ENCODE results near the gene RD3L.

The RD3L gene

GRCh38 chr14:103920981-103921854, 21.1 kb downstream of the RD3L start:
- no peak for TF ChIP-seq JUND (IDR thresholded peaks at IDR 0.05; ENCODE audit: low read depth)
- in situ Hi-C loops (cut with HindIII; ENCODE audit: low pct_unique_long_range_greater_than_20kb, low sequenced_read_pairs), result no loop called here
- DNase-seq (ENCODE audit: low read depth in 1 of 2, low spot score in 1 of 2), result peak; percentile 95 to 98

GRCh38 chr14:103916636-103917262, 25.6 kb downstream of the RD3L start:
- no peak for DNase-seq (ENCODE audit: low read depth in 1 of 2, low spot score in 1 of 2)
- no peak for TF ChIP-seq JUND (IDR thresholded peaks at IDR 0.05; ENCODE audit: low read depth)
- in situ Hi-C loops (cut with HindIII; ENCODE audit: low pct_unique_long_range_greater_than_20kb, low sequenced_read_pairs), result no loop called here

- no peak for TF ChIP-seq JUND (IDR thresholded peaks at IDR 0.05; ENCODE audit: low read depth)
- in situ Hi-C loops (cut with HindIII; ENCODE audit: low pct_unique_long_range_greater_than_20kb, low sequenced_read_pairs), result no loop called here
- DNase-seq (ENCODE audit: low read depth in 1 of 2, low spot score in 1 of 2), result no peak
These were observed 26.7 kb downstream of the RD3L start for GRCh38 chr14:103915616-103916015.

GRCh38 chr14:103910984-103911383, 31.3 kb downstream of the RD3L start:
- TF ChIP-seq JUND (IDR thresholded peaks at IDR 0.05; ENCODE audit: low read depth), result no peak
- no peak for DNase-seq (ENCODE audit: low read depth in 1 of 2, low spot score in 1 of 2)
- in situ Hi-C loops (cut with HindIII; ENCODE audit: low pct_unique_long_range_greater_than_20kb, low sequenced_read_pairs), result no loop called here

GRCh38 chr14:103910262-103910935, 31.9 kb downstream of the RD3L start:
- in situ Hi-C loops (cut with HindIII; ENCODE audit: low pct_unique_long_range_greater_than_20kb, low sequenced_read_pairs), result no loop called here
- peak; percentile 96 to 99 for DNase-seq (ENCODE audit: low read depth in 1 of 2, low spot score in 1 of 2)
- TF ChIP-seq JUND (IDR thresholded peaks at IDR 0.05; ENCODE audit: low read depth), result no peak

- in situ Hi-C loops (cut with HindIII; ENCODE audit: low pct_unique_long_range_greater_than_20kb, low sequenced_read_pairs), result no loop called here
These were observed 32.6 kb downstream of the RD3L start for GRCh38 chr14:103909531-103910261.

GRCh38 chr14:103908580-103908979, 33.7 kb downstream of the RD3L start:
- DNase-seq (ENCODE audit: low read depth in 1 of 2, low spot score in 1 of 2), result no peak
- TF ChIP-seq JUND (IDR thresholded peaks at IDR 0.05; ENCODE audit: low read depth), result no peak
- in situ Hi-C loops (cut with HindIII; ENCODE audit: low pct_unique_long_range_greater_than_20kb, low sequenced_read_pairs), result no loop called here

More at GRCh38 chr14:103909531-103910261, 32.6 kb downstream of the RD3L start:
- DNase-seq (ENCODE audit: low read depth in 1 of 2, low spot score in 1 of 2), result no peak
- no peak for TF ChIP-seq JUND (IDR thresholded peaks at IDR 0.05; ENCODE audit: low read depth)

- TF ChIP-seq JUND (IDR thresholded peaks at IDR 0.05; ENCODE audit: low read depth), result no peak
- in situ Hi-C loops (cut with HindIII; ENCODE audit: low pct_unique_long_range_greater_than_20kb, low sequenced_read_pairs), result no loop called here
- DNase-seq (ENCODE audit: low read depth in 1 of 2, low spot score in 1 of 2), result no peak
These were observed 36.4 kb downstream of the RD3L start for GRCh38 chr14:103905842-103906456.

GRCh38 chr14:103904493-103905107, 37.7 kb downstream of the RD3L start:
- in situ Hi-C loops (cut with HindIII; ENCODE audit: low pct_unique_long_range_greater_than_20kb, low sequenced_read_pairs), result no loop called here
- no peak for TF ChIP-seq JUND (IDR thresholded peaks at IDR 0.05; ENCODE audit: low read depth)
- no peak for DNase-seq (ENCODE audit: low read depth in 1 of 2, low spot score in 1 of 2)

- no peak for DNase-seq (ENCODE audit: low read depth in 1 of 2, low spot score in 1 of 2)
- in situ Hi-C loops (cut with HindIII; ENCODE audit: low pct_unique_long_range_greater_than_20kb, low sequenced_read_pairs), result no loop called here
- TF ChIP-seq JUND (IDR thresholded peaks at IDR 0.05; ENCODE audit: low read depth), result no peak
These were observed 42.5 kb downstream of the RD3L start for GRCh38 chr14:103899833-103900232.

- DNase-seq (ENCODE audit: low read depth in 1 of 2, low spot score in 1 of 2), result peak in 1 of 2 experiments; percentile 46
- in situ Hi-C loops (cut with HindIII; ENCODE audit: low pct_unique_long_range_greater_than_20kb, low sequenced_read_pairs), result no loop called here
- no peak for TF ChIP-seq JUND (IDR thresholded peaks at IDR 0.05; ENCODE audit: low read depth)
These were observed 43.0 kb downstream of the RD3L start for GRCh38 chr14:103899316-103899715.

All from T47D (cell line).